GM18858 (cell line): ENCODE measurements around the gene RNF40.
"Not testable (repeated sequence)": the region's sequence is repeated elsewhere in the genome, so short reads cannot be mapped to it uniquely, and the experiment has no call there.

Source experiments
- ATAC-seq: cut with Tn5 transposase; IDR thresholded peaks from one replicate; pipeline ENCODE4 v1.9.1; 2021; ENCODE audit not compliant: unreplicated experiment

The RNF40 gene

GRCh38 chr16:30780549-30780948 lies 18.4 kb downstream of the RNF40 start:
- no peak for ATAC-seq

GRCh38 chr16:30782486-30783279 lies 20.6 kb downstream of the RNF40 start:
- no peak for ATAC-seq

DNA sequence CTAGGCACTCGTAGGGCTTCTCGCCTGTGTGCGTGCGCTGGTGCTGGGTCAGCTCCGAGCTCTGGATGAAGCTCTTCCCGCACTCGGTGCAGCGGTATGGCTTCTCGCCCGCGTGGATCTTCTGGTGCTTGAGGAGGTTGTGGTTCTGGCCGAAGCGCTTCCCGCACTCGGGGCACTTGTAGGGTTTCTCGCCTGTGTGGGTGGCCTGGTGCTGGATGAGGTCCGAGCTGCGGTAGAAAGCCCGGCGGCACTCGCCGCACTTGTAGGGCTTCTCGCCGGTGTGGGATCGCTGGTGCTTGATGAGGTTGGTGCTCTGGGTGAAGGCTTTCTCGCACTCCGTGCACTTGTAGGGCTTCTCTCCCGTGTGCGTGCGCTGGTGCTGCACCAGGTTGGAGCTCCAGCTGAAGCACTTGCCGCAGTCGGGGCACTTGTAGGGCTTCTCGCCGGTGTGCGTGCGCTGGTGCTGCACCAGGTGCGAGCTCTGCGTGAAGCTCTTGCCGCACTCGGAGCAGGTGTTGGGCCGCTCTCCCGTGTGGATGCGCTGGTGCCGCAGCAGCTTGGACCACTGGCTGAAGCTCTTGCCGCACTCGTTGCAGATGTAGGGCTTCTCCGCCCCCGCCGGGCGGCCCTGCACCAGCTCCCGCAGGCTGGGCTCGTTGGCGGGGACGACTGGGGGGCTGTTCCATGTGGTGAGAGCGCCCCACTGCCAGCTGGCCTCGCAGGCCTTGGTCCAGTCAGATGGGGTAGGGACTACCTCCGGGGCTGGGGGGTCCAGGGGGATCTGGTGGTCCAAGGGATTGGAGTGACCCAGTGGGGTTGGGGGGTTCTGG lies 21.4 kb downstream of the RNF40 start:
- no peak for ATAC-seq

GRCh38 chr16:30784215-30784614 lies 22.1 kb downstream of the RNF40 start:
- ATAC-seq, result no peak

- ATAC-seq, result no peak
Measured at GRCh38 chr16:30785126-30786106, 23.3 kb downstream of the RNF40 start.

DNA sequence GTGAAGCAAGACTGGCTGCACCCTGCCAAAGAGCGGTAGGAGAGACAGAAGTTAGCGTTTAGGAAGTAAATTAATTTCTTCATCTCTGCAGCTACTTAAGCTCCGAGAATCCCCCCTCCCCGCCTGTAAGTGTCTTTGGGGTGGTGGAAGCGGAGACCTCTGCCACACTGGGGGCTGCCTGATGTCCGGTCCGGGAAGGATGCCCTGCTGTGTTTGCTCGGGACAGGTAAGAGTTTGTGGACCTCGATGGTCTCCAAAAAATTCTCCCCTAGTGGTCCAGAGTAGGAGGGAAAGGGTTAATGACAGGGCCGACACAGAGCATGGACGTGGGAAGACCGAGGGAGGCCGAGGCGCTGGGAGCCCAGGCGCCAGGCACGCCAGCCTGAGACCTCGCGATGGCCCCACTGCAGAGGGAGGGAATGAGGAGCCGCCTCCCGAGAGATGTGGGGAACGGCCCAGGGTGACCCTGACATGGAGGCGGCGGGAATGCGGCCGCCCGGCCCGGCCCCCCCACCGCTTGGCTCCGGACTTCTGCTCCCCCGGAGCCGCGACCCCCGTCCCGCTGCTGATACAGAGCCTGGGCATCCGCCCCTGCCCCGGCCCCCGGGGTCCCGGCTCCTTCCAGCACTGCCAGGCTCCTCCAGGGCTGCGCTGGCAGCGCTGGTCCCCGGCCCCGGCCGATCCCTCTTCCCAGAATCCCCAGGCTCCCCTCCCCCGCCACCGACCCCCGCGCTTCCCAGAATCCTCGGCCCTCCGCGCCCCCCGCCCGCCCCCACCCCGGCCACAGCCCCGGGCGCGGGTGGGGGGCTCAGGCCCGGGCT lies 24.2 kb downstream of the RNF40 start:
- no peak for ATAC-seq

GRCh38 chr16:30786936-30787612 lies 25.0 kb downstream of the RNF40 start, which contains the start of gene ZNF629:
TSS of gene ZNF629 (minus strand) at chr16:30787205. CDS start at chr16:30784482, 2,723 bp downstream.
- no peak for ATAC-seq

DNA sequence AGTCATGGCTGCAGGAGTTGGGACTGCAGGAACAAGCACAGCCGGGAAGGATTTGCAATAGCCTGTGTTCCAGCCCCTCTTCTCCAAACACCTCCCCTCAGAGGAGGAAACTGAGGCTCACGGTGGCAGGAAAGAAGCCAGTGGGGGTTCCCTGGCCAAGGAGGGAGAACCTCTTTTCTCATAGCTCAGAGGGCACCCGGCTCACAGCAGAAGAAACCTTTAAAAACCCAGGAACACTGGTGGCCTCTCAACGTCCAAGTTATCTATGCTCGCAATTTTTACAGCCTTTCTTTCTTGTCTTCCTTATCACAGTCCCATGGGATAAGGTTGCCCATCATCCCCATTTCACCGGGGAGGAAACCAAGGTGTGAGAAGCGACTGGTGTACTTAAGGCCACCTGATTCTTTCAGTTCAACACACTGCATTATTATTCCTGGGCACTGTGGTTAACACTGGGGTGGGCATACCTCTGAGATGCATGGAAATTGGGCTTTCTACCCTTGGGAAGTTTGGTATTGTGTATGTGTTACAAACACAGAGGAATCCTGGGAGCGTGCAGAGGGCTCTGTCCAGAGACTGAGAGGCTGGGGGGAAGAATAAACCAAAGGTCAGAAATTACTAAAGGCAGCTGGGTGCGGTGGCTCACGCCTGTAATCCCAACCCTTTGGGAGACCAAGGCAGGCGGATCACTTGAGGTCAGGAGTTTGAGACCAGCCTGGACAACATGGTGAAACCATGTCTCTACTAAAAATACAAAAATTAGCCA lies 25.7 kb downstream of the RNF40 start:
- ATAC-seq, result no peak

DNA sequence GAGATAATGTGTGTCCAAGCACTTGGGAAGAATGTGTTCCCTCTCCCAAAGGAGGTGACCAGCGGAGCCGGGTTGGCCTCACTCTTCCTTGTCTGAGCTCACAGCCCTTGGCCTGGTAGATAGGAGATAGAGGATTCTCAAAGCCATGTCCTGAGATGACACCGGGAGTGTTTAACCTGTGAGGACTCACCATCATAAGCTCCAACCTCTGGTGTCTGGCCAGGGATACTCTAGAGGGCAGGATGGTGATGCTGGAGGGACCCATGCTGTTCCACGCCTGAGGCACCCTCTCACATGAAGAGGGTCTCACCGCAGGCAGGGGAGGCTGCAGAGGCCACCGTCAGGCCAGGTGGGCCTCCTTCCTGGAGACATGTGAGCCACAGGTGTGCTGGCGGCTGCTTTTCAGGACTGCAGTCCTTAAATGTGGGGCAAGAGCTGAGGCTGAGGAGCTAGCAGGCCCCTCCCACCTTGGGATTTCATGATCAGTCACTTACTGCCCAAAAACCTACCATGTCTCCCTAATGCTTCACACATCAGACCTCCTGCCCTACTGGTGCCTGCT lies 31.5 kb downstream of the RNF40 start:
- ATAC-seq, result no peak

DNA sequence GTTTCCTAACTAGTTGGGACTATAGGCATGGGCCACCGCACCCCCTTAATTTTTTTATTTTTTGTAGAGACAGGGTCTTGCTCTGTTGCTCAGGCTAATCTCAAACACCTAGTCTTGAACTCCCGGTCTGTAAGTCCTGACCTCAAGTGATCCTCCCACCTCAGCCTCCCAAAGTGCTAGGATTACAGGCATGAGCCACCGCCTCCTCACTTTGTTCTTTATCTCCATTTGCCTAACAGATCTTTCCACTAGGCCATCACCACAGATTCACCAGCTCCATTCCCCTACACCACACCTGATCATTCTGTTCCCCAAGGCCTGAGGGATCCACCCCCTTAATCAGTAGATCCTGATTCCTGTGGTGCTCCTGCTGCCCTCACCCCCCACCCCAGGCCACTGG lies 32.5 kb downstream of the RNF40 start:
- no peak for ATAC-seq

DNA sequence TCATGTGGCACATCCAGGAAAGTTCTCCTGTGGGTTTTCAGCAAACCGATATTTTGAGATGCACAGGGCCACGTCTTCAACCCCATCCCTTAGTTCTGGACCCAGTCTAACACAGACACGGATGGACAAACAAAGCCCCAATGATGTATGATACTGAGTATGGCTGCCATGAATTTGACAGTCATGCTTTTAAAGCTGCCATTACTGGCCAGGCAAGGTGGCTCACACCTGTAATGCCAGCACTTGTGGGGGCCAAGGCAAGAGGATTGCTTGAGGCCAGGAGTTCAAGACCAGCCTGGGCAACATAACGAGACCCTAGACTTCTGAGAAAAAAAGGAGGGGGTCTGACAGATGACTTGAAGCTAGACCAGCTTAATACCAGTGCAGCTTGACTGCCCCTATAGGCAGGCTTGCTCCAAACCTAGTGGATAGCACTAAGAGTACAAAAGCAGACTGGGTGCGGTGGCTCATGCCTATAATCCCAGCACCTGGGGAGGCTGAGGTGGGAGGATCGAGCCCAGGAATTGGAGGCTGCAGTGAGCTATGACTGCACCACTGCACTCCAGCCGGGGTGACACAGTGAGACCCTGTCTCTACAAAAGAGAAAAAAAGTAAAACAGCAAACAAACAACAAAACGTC lies 35.7 kb downstream of the RNF40 start:
- ATAC-seq, result no peak

GRCh38 chr16:30802936-30803335 lies 40.8 kb downstream of the RNF40 start:
- no peak for ATAC-seq

- no peak for ATAC-seq
Measured at GRCh38 chr16:30805056-30805369, 42.9 kb downstream of the RNF40 start.

DNA sequence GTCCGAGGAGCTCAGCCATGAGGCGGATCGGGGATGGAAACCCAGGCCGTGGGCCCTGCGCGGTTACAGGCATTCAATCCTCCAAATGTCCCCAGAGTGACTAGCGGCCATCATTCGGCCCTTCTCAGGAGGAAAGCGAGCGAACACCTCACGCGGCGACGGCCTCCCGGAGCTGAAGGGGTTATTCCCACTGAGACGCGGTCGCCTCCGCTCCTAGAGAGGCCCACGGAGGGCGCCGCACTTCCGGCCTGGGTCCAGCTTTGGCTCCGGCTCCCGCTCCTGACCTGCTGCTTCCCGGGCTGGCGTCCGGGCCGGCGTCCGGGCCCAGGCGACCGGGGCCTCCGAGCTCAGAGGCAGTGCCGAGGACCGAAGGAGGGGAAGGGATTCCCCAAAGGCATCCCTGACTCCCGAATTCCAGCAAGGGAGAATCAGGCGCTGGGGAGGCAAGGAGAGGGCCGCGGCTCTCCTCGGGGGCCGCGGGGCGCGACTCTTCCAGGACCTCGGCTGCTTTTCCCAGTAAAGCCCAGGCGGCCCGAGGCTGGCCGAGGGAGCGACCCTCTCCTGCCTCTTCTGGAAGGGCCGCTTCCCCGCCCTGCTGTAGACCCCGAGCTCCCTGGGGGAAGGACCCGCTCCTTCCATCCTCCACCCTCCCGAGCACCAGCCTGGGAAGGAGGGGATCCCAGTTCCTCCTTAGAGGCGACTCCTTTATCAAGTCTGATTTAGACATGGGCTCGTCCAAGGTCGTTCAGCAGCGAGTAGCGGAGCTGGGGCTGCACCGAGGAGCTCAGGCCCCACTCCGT lies 43.4 kb downstream of the RNF40 start:
- ATAC-seq, result no peak

DNA sequence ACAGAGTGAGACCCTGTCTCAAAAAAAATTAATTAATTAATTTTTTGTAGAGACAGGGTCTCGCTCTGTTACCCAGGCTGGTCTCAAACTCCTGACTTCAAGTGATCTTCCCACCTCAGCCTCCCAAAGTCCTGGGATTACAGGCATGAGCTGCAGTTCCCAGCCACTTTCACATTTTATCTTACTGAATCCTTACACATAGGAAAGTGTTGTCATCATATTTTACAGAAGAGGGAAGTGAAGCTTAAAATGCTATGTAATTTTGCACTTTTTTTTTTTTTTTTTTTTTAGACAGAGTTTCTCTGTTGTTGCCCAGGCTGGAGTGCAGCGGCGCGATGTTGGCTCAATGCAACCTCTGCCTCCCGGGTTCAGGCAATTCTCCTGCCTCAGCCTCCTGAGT lies 46.0 kb downstream of the RNF40 start:
- no peak for ATAC-seq

- not testable (repeated sequence) for ATAC-seq
Measured at GRCh38 chr16:30808890-30809426, 46.8 kb downstream of the RNF40 start.

DNA sequence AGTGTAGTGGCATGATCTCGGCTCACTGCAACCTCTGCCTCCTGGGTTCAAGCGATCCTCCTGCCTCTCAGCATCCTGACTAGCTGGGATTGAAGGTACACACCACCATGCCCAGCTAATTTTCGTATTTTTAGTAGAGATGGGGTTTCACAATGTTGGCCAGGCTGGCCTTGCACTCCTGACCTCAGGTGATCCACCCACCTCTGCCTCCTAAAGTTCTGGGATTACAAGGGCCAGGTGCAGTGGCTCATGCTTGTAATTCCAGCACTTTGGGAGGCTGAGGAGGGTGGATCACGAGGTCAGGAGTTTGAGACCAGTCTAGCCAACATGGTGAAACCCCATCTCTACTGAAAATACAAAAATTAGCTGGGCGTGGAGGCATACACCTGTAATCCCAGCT lies 47.6 kb downstream of the RNF40 start:
- not testable (repeated sequence) for ATAC-seq
